GM19351 (cell line): Measurements from ENCODE around the gene GIMAP2.
"Not testable (repeated sequence)": the region's sequence is repeated elsewhere in the genome, so short reads cannot be mapped to it uniquely, and the experiment has no call there.

Source experiments
- ATAC-seq: cut with Tn5 transposase; IDR thresholded peaks from one replicate; pipeline ENCODE4 v1.9.1; 2021; ENCODE audit warnings: mild to moderate bottlenecking, moderate library complexity; ENCODE audit not compliant: unreplicated experiment

The GIMAP2 gene

DNA sequence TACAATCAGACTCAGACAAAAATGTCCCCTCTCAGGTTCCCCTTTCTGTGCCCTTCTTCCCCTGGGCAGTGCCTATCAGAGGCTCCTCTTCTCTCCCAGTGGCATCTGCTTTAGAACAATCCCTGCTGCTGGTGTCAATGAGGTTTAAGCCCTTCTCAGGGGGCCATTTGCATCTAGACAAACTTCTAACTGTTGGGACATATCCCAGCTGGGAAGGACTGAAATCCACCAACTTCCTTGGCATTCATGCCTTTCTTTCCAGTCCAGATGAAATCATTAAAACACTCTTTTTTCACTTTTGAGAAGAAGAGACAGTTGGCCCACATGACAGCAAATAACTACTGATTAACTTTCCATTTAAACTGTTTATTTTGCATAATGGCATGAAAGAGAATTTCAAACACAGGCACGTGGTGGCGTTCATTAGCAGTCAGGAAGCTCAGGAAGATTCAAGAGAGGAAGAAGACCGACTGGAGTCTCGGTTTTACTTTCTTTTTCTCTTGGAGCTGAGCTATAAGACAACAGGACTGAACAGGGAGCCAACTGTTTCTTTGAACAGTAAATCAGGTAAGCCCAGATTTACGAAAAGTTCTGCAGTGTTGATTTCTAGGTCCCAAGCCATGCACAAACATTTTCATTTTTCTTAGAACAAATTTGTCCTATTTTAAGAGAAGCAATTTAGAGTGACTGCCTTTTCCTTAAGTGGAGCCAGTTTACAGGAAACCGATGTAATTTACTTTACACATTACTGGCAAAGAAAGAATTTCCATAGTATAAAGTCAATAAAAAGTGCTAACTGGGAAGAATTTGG, at the start of gene GIMAP2:
Gene GIMAP2 (plus strand): TSS at position 488 of the 811 bp plus-strand sequence. CDS start 1,354 bp downstream, outside the sequence.
- peak; percentile 94 for ATAC-seq

- no peak for ATAC-seq
These were observed 43.7 kb upstream of the GIMAP2 start for GRCh38 chr7:150641854-150642253.

DNA sequence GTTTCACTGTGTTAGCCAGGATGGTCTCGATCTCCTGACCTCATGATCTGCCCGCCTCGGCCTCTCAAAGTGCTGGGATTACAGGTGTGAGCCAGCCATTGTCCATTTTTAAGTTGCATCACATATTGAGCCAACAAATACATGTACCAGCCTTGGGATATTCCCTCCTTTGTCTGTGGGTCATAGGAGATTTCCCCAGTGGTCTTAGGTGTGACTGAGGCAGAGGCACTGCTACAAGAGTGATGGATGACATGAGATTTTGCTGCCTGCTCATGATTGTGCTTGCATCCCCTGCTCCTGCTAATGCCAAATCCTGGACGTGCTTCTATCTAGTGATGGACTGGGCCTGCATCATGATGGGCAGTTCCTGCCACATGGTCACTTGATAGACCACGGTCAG, 42.6 kb upstream of the GIMAP2 start:
- no peak for ATAC-seq

- no peak for ATAC-seq
These were observed 40.1 kb upstream of the GIMAP2 start for GRCh38 chr7:150645259-150646020.

DNA sequence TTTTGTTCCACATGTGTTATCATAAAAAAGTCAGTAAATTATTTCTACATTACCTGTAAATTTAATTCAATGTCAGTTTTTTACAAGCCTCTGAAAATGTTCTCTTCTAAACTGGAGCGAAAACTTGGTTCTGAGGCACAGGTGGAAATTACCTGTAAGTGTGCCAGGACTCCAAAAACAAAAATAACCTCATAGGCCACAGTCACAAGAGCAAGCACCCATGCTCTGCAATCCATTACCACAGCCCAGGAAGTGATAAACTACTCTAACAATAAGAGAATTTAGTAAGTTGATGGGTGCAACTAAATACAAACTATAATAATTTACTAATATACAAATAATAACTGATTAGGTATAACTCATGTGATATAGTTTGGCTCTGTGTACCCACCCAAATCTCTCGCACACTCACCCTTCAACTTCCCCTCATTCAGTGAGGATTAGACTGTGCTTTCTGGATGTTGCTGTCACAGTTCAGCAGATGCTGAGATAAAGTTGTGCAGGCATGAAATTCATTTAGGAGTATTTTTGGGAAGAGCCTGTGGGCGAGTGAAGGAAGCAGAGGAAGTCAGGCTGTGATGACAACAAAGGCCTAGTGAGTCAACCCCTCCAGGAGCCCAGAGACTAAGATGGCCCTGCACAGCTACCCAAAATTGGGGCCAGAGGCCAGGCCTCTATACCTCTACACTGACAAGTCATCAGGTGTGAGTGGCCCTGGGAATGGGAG, 37.0 kb upstream of the GIMAP2 start:
- no peak for ATAC-seq

GRCh38 chr7:150649080-150649385, 36.5 kb upstream of the GIMAP2 start:
- ATAC-seq = no peak

DNA sequence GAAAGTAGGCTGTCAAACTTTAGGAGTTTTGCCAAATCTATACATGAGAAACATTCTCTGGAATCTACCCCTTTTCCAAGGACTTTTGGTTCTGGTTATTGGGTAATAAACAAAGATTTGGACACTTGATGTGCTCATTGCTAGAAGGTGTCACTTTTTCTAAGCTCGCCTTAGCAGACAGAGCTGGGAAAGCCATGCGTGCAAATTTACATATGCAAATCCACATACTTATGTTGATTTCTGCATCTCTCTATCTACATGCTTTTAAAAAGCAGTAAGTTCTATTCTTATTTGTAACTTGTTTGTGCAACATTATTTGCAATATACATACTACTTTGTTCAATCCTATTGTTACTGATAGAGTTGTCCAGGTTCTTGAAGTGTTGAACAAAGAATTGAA, 30.8 kb upstream of the GIMAP2 start:
- no peak for ATAC-seq

- no peak for ATAC-seq
These were observed 29.5 kb upstream of the GIMAP2 start for GRCh38 chr7:150656047-150656446.

DNA sequence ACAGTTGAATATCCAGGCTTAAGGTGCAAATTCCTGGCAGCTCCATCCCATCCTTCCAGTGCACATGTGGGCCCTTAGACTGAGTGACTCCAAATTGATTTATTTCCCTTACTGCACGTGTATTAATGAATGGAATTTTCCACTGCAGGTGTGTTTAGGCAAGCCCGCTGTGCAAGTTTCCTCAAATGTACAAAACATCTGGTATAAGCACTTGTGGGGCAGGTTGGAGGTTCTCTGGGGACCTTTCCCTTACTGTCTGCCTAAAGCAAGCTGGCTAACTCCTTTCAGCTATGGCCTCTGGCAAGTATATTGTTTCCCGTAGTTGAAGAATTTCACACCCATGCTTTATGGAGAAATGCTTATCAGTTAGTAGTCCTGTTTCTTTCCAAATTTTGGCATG, 28.0 kb upstream of the GIMAP2 start:
- ATAC-seq = no peak

DNA sequence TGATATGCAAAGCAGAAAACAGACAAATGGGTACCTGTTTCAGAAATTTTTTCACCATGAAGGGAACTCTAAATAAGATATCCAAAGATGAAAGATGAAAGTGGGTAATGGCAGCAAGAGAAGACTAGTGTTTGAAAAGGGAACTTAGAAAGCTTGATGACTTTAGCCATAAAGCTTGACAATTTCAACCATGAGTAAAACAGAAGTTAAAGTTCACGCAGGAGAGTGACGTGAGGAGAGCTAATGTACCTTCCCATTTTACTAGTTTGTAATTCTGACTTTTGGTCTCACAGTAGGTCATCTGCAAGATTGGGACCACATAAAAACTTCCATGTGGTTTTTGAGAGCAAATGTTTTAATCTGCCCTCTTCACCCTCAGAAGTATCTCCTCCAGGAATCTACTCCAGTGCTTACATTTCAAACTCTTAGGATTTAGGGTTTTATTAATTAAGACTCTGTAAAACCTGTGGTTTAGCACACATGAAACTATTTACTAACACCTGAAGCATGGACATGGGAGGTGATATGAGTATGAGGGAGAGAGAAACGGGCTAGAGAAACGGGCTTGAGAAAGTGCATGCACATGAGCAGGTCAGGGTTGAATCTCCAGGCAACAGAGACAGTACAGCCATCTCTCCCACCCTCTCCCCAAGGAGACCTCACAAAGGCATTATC, 24.4 kb upstream of the GIMAP2 start:
- no peak for ATAC-seq

- ATAC-seq = not testable (repeated sequence)
These were observed 22.7 kb upstream of the GIMAP2 start for GRCh38 chr7:150662821-150663220.

DNA sequence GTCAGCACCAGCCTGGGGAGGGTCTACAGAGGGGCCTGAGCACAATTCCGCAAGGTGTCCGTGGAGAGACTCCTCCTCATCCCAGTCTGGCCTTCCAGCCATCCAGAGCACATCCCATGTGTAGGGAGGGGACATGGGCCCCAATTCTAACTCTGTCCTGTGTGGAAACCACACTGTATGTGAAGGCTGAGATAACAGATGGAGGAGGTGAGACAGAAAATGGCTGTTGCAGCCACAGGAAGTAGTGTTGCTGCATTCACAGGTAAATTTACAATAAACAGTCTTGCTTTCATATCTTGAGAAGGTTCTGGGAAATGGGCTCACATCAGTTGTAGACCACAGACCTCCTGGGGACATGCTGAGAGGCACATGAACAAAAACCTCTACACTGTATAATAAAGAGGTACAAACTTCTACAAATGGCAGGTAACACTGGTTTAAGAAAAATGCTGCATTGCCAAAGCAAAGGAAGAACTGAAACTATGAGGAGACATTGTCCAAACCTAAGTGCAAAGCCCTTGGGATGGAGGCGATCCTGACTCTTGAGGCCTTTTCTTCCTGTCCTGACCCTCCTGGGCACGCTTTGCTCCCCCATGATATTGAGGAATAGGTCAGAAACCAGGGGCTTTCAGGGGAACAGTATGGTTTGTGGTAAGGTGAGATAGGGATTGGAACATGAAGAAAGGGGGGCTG, 21.6 kb upstream of the GIMAP2 start:
- peak; percentile 42 for ATAC-seq

GRCh38 chr7:150665089-150665748, 20.3 kb upstream of the GIMAP2 start:
- no peak for ATAC-seq

DNA sequence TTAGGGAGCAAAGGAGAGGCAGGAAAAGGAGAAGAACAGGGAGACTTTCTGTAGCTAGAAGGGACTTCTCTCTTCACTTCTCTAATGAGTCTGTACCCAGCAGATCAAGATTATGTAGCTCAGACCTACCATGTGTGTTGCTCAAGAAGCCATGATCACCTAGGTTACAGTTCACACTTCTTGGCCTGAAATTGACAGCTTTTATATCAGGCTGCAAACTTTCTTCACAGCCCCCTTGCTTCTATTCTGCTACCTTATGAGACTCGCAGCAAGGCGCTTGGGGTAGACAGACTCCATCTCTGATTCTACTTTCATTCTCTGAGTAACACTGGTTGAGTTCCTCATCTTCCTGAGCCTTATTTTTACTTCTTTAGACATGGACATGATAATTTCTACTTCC, 19.6 kb upstream of the GIMAP2 start:
- no peak for ATAC-seq

- ATAC-seq = no peak
These were observed 19.1 kb upstream of the GIMAP2 start for GRCh38 chr7:150666412-150666811.

DNA sequence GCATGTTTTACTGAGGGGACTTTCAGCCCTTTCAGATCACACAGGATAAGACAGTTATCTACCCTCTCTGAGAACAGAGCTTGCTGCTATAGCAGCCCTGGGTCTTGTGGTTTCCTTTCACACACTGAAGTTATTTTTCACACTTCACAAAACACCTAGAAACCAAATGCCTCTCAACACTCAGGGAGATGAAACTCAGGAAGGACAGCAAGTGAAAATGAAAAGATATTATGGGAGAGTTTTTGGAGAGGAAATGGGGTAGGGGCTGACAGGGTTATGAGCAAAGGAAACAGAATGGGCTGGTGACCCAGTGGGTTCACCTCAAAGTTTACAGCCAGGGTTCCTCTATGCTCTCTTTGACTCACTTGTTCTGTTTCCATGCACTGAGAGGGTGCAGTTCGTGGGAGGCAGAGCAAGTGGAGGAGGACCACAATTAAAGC, 17.0 kb upstream of the GIMAP2 start:
- ATAC-seq = peak; percentile 68

DNA sequence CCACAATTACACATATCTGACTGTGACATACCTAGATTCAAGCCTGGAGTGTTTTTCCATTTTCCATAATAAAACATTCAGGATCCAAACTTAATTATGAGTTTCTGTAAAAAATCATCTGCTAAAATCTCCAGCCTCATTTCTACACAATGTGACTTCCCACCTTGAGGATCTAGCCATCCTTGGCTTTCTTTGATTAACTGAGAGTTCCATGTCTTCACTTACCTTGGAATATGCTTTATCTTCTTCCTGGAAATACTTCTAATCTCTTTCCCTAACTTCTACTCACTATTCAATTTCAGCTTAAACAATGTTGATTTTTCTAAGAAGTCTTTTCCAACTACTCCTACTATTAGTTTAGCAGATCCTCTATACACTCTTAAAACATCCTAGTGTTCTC, 16.5 kb upstream of the GIMAP2 start:
- no peak for ATAC-seq

DNA sequence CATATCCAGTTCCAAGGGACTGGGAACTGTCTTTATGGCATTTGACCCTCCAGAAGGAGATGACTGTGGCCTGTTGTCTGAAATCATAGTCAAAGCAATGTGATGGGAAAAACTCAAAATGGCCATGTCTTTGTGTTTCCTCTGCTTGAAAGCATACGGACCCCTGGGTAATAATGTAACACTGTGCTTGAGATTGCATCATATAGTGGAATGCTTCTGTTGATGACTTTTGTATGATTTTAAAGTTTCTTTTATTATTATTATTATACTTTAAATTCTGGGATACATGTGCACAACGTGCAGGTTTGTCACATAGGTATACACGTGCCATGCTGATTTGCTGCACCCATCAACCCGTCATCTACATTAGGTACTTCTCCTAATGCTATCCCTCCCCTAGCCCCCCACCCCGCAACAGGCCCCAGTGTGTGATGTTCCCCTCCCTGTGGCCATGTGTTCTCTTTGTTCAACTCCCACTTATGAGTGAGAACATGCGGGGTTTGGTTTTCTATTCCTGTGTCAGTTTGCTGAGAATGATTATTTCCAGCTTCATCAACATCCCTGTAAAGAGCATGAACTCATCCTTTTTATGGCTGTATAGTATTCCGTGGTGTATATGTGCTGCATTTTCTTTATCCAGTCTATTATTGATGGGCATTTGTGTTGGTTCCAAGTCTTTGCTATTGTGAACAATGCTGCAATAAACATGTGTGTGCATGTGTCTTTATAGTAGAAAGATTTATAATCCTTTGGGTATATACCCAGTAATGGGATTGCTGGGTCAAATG, 13.5 kb upstream of the GIMAP2 start:
- ATAC-seq = not testable (repeated sequence)

DNA sequence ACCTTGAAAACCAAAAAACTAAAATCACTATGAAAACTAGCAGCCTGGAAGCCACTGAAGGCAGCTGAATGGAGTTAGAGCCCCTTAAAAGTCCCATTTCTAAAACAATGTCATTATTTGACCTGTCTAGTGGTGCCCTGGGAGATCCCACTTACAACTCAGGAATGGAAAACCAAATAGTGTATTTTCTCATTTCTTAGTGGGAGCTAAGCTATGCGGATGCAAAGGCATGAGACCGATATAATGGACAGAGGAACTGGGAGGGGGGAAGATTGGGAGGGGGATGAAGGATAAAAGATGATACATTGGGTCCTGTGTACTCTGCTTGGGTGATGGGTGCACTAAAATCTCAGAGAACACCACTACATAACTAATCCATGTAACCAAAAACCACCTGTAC, 9.8 kb upstream of the GIMAP2 start:
- ATAC-seq = no peak
